ENCODE results near the gene CADPS.

CADPS gene

DNA sequence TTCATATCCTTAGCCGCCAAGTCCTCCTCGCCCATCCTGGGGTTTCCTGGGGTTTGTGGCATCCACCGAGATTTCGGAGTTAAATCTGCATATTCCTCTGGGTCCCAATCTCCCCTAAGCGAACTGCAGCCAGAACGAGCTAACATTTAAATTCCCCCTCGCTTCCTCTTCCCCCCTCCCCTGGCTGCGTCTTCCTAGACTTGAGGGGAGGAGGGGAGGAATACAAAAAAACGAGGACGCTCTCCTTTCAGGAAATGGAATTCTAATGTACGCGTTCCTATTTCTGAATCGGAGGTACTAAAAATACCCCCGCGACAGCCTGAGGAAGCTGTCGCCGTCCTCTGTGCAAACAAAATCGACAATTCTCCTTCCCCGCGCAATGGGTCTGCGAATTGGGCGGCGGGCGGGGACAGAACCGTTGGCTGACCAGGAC, 507.4 kb downstream of the CADPS start:
- intact Hi-C loops (cut with DNase I; ENCODE audit: low total_unique reads) = no loop called here
- H3K4me3 ChIP-seq = no peak overlapping the region
- no peaks in the 10 kb centered on the region for H3K9me3 ChIP-seq
- no peak for TF ChIP-seq CTCF (IDR thresholded peaks at IDR 0.05)
- H3K36me3 ChIP-seq = no peaks in the 10 kb centered on the region
- H3K4me1 ChIP-seq = peaks cover 0 to 50% (median 28%) of the 10 kb centered on the region in 4 donors
- no peak overlapping the region for H3K27ac ChIP-seq
- H3K27me3 ChIP-seq = peaks cover 8 to 76% of the 10 kb centered on the region in 2 donors
- DNase-seq = no peak

DNA sequence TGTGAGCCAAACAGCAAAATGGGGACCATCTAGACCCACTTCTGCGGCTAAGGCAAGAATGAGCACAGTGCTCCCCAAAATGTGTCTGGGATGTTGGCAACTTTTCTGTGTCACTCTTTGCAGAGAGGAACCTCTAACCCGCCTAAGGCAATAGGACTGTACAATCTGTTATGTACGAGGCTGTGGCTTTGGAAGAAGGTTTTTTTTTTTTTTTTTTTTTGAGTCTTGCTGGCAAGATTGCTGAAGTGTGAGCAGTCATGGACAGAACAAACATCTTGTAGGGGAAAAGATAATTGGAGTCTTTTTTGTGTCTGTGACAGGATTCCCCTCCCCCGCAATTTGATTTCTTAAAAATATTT, 509.1 kb downstream of the CADPS start:
- TF ChIP-seq CTCF (IDR thresholded peaks at IDR 0.05) = no peak
- Histone ChIP-seq H3K4me1 (peaks cover 0 to 33% (median 17%) of the 10 kb centered on the region in 4 donors), H3K4me3 (no peak overlapping the region), H3K27me3 (peaks cover 8 to 66% of the 10 kb centered on the region in 2 donors), H3K9me3 (no peaks in the 10 kb centered on the region), H3K36me3 (no peaks in the 10 kb centered on the region), H3K27ac (no peak overlapping the region)
- no peak for DNase-seq
- intact Hi-C loops (cut with DNase I; ENCODE audit: low total_unique reads) = no loop called here

GRCh38 chr3:62365391-62366125, 509.7 kb downstream of the CADPS start:
- H3K4me3 ChIP-seq = no peak overlapping the region
- no peak for TF ChIP-seq CTCF (IDR thresholded peaks at IDR 0.05)
- H3K27me3 ChIP-seq = peaks cover 3 to 61% of the 10 kb centered on the region in 2 donors
- H3K9me3 ChIP-seq = no peaks in the 10 kb centered on the region
- no peaks in the 10 kb centered on the region for H3K36me3 ChIP-seq
- H3K27ac ChIP-seq = no peak overlapping the region
- intact Hi-C loops (cut with DNase I; ENCODE audit: low total_unique reads) = no loop called here
- peaks cover 0 to 27% (median 15%) of the 10 kb centered on the region in 4 donors for H3K4me1 ChIP-seq
- DNase-seq = no peak

GRCh38 chr3:62364191-62364590, 511.0 kb downstream of the CADPS start:
- intact Hi-C loops (cut with DNase I; ENCODE audit: low total_unique reads) = no loop called here
- no peak overlapping the region for H3K4me3 ChIP-seq
- H3K27me3 ChIP-seq = peaks cover 0 to 57% of the 10 kb centered on the region in 2 donors
- no peaks in the 10 kb centered on the region for H3K9me3 ChIP-seq
- TF ChIP-seq CTCF (IDR thresholded peaks at IDR 0.05) = no peak
- H3K36me3 ChIP-seq = no peaks in the 10 kb centered on the region
- peaks cover 0 to 14% (median 9%) of the 10 kb centered on the region in 4 donors for H3K4me1 ChIP-seq
- no peak overlapping the region for H3K27ac ChIP-seq
- no peak for DNase-seq

DNA sequence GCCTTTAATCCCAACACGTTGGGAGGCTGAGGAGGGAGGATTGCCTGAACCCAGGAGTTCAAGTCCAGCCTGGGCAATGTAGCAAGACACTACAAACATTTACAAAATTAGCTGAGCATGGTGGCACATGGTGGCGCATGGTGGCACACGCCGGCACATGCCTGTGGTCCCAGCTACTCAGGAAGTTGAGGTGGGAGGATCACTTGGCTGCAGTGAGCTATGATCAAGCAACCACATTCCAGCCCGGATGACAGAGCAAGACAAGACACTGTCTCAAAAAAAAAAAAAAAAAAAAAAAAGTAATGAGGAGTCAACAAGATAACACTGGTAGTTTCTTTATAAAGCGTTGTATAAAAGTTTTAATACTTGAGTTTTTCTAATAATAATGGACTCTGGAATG, 511.9 kb downstream of the CADPS start:
- TF ChIP-seq CTCF (IDR thresholded peaks at IDR 0.05) = no peak
- H3K4me1 ChIP-seq = peaks cover 0 to 5% (median 2%) of the 10 kb centered on the region in 4 donors
- H3K36me3 ChIP-seq = no peaks in the 10 kb centered on the region
- H3K27me3 ChIP-seq = peaks cover 0 to 50% of the 10 kb centered on the region in 2 donors
- H3K9me3 ChIP-seq = no peaks in the 10 kb centered on the region
- intact Hi-C loops (cut with DNase I; ENCODE audit: low total_unique reads) = no loop called here
- no peak overlapping the region for H3K27ac ChIP-seq
- DNase-seq = no peak
- H3K4me3 ChIP-seq = no peak overlapping the region
